Memory B cell (primary cell): ENCODE results near the gene OXSM.

Experiments
- ATAC-seq: fragments of 150-1000 bp; cut with Tn5 transposase; 2 replicates; pipeline ENCODE4 v1.10.0; 2021; ENCODE audit warnings: low read depth, mild to moderate bottlenecking, moderate library complexity
- DNase-seq, 2 donors: peaks; one replicate each; pipeline ENCODE4 v3.0.0; 2022; ENCODE audit warnings: low spot score in 2 of 2
- H3K27ac Mint-ChIP-seq: one replicate; pipeline ENCODE4 v1.8.0; 2022; ENCODE audit warnings: mild to moderate bottlenecking, moderate library complexity, mixed read lengths
- H3K27me3 Mint-ChIP-seq: one replicate; pipeline ENCODE4 v1.8.0; 2022; ENCODE audit warnings: mixed read lengths
- H3K36me3 Mint-ChIP-seq: one replicate; pipeline ENCODE4 v1.8.0; 2022; ENCODE audit warnings: mild to moderate bottlenecking, mixed read lengths
- H3K4me1 Mint-ChIP-seq: one replicate; pipeline ENCODE4 v1.8.0; 2022; ENCODE audit warnings: mixed read lengths
- H3K4me3 Mint-ChIP-seq: one replicate; pipeline ENCODE4 v1.8.0; 2022; ENCODE audit warnings: mild to moderate bottlenecking, moderate library complexity, mixed read lengths
- H3K9me3 Mint-ChIP-seq: one replicate; pipeline ENCODE4 v1.8.0; 2022; ENCODE audit warnings: mixed read lengths

Gene OXSM

GRCh38 chr3:25782938-25783660 lies 6.8 kb upstream of the OXSM start, which contains the start of gene NGLY1:
NGLY1 (minus strand) TSS chr3:25783443; CDS start chr3:25783390, 53 bp downstream.
- peaks cover 14% of the 10 kb centered on the region for H3K4me1 Mint-ChIP-seq
- peak within 1 kb of the TSS; percentile 99 for H3K27ac Mint-ChIP-seq
- no peaks in the 10 kb centered on the region for H3K27me3 Mint-ChIP-seq
- ATAC-seq (peak; percentile 76), DNase-seq (peak; percentile 77 to 81)
- no peaks in the 10 kb centered on the region for H3K9me3 Mint-ChIP-seq
- peaks cover 3% of the 10 kb centered on the region for H3K36me3 Mint-ChIP-seq
- H3K4me3 Mint-ChIP-seq = peak within 1 kb of the TSS; percentile 85

GRCh38 chr3:25783661-25784512 lies 6.0 kb upstream of the OXSM start:
- Mint-ChIP-seq H3K9me3 (no peaks in the 10 kb centered on the region), H3K4me3 (peak overlapping the region; percentile 83), H3K4me1 (peaks cover 15% of the 10 kb centered on the region), H3K27ac (peak overlapping the region; percentile 89), H3K36me3 (peaks cover 2% of the 10 kb centered on the region), H3K27me3 (no peaks in the 10 kb centered on the region)
- ATAC-seq (peak; percentile 6), DNase-seq (no peak)

- H3K36me3 Mint-ChIP-seq = peaks cover 2% of the 10 kb centered on the region
- no peak overlapping the region for H3K27ac Mint-ChIP-seq
- H3K27me3 Mint-ChIP-seq = no peaks in the 10 kb centered on the region
- DNase-seq (no peak), ATAC-seq (no peak)
- no peak overlapping the region for H3K4me3 Mint-ChIP-seq
- H3K9me3 Mint-ChIP-seq = no peaks in the 10 kb centered on the region
- H3K4me1 Mint-ChIP-seq = peaks cover 17% of the 10 kb centered on the region
These were observed 4.9 kb upstream of the OXSM start for GRCh38 chr3:25784971-25785370.

DNA sequence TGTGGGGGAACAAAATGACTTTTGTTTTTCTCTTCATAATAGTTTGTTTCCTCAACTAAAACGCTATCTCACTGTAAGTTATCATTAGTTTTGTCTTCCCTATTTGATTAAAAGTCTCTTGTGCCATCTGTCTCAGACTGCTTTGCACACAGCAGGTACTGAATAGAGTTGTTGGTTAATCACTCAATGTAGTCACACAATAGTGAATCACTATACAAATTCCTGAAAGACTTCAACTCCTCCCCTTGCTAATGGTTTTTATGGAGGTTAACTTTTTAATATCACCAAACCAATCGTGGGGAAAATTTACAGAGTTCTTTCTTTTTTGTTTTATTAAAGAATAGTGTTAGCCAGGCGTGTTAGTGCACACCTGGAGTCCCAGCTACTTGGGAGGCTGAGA lies 4.1 kb upstream of the OXSM start:
- Mint-ChIP-seq H3K27ac (no peak overlapping the region), H3K4me3 (no peak overlapping the region), H3K27me3 (no peaks in the 10 kb centered on the region), H3K4me1 (peaks cover 21% of the 10 kb centered on the region), H3K9me3 (no peaks in the 10 kb centered on the region), H3K36me3 (peaks cover 2% of the 10 kb centered on the region)
- ATAC-seq (no peak), DNase-seq (no peak)

DNA sequence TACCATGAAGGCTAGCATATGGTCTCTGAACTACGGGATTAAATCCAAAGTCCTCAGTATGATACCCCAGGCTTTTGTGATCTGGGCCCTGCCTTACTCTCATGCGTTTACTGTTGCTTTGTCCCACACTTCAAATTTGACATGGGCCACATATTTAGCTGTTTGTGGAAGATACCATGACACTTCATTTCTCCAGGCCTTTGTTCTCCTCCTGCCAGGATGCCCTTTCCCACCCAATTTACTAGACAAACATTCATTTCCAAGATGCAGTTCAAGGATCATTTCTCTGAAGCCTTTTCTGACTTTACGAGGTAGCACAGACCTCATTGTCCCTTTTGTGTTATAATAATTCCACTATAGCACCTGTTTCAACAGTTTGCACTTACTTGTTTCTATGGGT lies 2.2 kb upstream of the OXSM start:
- Mint-ChIP-seq H3K27me3 (no peaks in the 10 kb centered on the region), H3K27ac (no peak overlapping the region), H3K9me3 (no peaks in the 10 kb centered on the region), H3K4me1 (peaks cover 21% of the 10 kb centered on the region), H3K36me3 (peaks cover 3% of the 10 kb centered on the region), H3K4me3 (no peak overlapping the region)
- ATAC-seq (no peak), DNase-seq (no peak)

GRCh38 chr3:25789209-25789595 lies 688 bp upstream of the OXSM start:
- no peaks in the 10 kb centered on the region for H3K9me3 Mint-ChIP-seq
- peaks cover 24% of the 10 kb centered on the region for H3K4me1 Mint-ChIP-seq
- DNase-seq (no peak), ATAC-seq (no peak)
- no peaks in the 10 kb centered on the region for H3K27me3 Mint-ChIP-seq
- peak overlapping the region; percentile 94 for H3K4me3 Mint-ChIP-seq
- H3K36me3 Mint-ChIP-seq = peaks cover 5% of the 10 kb centered on the region
- H3K27ac Mint-ChIP-seq = peak overlapping the region; percentile 100

- no peaks in the 10 kb centered on the region for H3K36me3 Mint-ChIP-seq
- DNase-seq (no peak), ATAC-seq (no peak)
- H3K4me3 Mint-ChIP-seq = no peak overlapping the region
- H3K27ac Mint-ChIP-seq = no peak overlapping the region
- no peaks in the 10 kb centered on the region for H3K9me3 Mint-ChIP-seq
- peaks cover 2% of the 10 kb centered on the region for H3K27me3 Mint-ChIP-seq
- H3K4me1 Mint-ChIP-seq = no peaks in the 10 kb centered on the region
These were observed 11.9 kb downstream of the OXSM start for GRCh38 chr3:25801786-25802185.

DNA sequence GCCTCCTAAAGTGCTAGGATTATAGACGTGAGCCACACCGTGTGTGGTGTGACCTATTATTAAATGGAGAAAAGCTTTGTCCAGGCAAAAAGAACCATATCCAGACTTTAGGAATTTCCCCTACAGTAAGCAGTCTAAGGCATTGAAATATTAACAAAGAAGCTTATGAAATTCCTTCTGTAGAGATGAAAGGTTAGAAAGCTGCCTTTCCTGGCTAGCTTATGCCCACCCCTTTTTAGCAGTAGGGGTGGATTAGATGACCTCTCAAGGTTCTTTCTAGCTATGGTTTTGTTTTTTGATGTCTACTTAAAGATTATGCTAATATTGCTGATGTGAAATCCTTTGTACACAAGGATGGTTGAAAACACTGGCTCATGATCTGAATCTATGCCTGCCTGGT lies 13.9 kb downstream of the OXSM start:
- ATAC-seq (no peak), DNase-seq (no peak)
- no peak overlapping the region for H3K27ac Mint-ChIP-seq
- H3K9me3 Mint-ChIP-seq = no peaks in the 10 kb centered on the region
- H3K27me3 Mint-ChIP-seq = peaks cover 4% of the 10 kb centered on the region
- H3K4me3 Mint-ChIP-seq = no peak overlapping the region
- H3K36me3 Mint-ChIP-seq = no peaks in the 10 kb centered on the region
- H3K4me1 Mint-ChIP-seq = no peaks in the 10 kb centered on the region

GRCh38 chr3:25804676-25805075 lies 14.8 kb downstream of the OXSM start:
- peaks cover 4% of the 10 kb centered on the region for H3K27me3 Mint-ChIP-seq
- ATAC-seq = no peak
- H3K4me3 Mint-ChIP-seq = no peak overlapping the region

GRCh38 chr3:25812644-25813043 lies 22.8 kb downstream of the OXSM start:
- ATAC-seq (no peak), DNase-seq (no peak)
- no peak overlapping the region for H3K27ac Mint-ChIP-seq
- H3K36me3 Mint-ChIP-seq = no peaks in the 10 kb centered on the region
- H3K27me3 Mint-ChIP-seq = peaks cover 2% of the 10 kb centered on the region
- H3K9me3 Mint-ChIP-seq = no peaks in the 10 kb centered on the region
- no peak overlapping the region for H3K4me3 Mint-ChIP-seq
- H3K4me1 Mint-ChIP-seq = no peaks in the 10 kb centered on the region

More at GRCh38 chr3:25804676-25805075, 14.8 kb downstream of the OXSM start:
- no peaks in the 10 kb centered on the region for H3K4me1 Mint-ChIP-seq
- no peaks in the 10 kb centered on the region for H3K36me3 Mint-ChIP-seq
- H3K9me3 Mint-ChIP-seq = no peaks in the 10 kb centered on the region
- DNase-seq = no peak
- no peak overlapping the region for H3K27ac Mint-ChIP-seq

DNA sequence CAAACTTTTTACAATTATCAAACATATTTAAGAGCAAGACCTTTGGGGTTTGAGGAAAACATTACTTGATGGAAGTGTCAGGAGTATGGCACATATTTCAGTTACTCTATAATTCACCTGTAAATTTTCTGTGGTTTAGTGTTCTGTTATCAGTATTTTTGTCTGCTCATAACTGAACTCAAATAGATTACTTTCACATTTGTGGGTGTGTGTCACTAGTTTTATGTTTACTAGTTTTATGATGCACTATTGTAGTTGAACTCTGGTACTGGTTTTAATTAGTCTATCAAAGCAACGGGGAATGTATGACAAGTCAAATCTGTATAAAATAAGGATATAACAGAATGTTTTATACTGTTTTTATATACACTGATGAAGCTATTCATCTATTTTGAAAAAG lies 27.2 kb downstream of the OXSM start:
- H3K4me3 Mint-ChIP-seq = no peak overlapping the region
- H3K36me3 Mint-ChIP-seq = no peaks in the 10 kb centered on the region
- no peaks in the 10 kb centered on the region for H3K27me3 Mint-ChIP-seq
- H3K9me3 Mint-ChIP-seq = no peaks in the 10 kb centered on the region
- no peaks in the 10 kb centered on the region for H3K4me1 Mint-ChIP-seq
- H3K27ac Mint-ChIP-seq = no peak overlapping the region
- ATAC-seq (no peak), DNase-seq (no peak)

- Mint-ChIP-seq H3K27me3 (no peaks in the 10 kb centered on the region), H3K4me3 (no peak overlapping the region), H3K36me3 (no peaks in the 10 kb centered on the region), H3K27ac (no peak overlapping the region), H3K4me1 (no peaks in the 10 kb centered on the region), H3K9me3 (no peaks in the 10 kb centered on the region)
- no peak for DNase-seq
- ATAC-seq = no peak
These were observed 27.7 kb downstream of the OXSM start for GRCh38 chr3:25817638-25818037.

- no peak for ATAC-seq
- no peak for DNase-seq
- H3K4me3 Mint-ChIP-seq = no peak overlapping the region
- H3K9me3 Mint-ChIP-seq = no peaks in the 10 kb centered on the region
- H3K27ac Mint-ChIP-seq = no peak overlapping the region
- H3K4me1 Mint-ChIP-seq = no peaks in the 10 kb centered on the region
- no peaks in the 10 kb centered on the region for H3K36me3 Mint-ChIP-seq
- peaks cover 3% of the 10 kb centered on the region for H3K27me3 Mint-ChIP-seq
These were observed 28.4 kb downstream of the OXSM start for GRCh38 chr3:25818335-25818734.

- H3K27me3 Mint-ChIP-seq = peaks cover 5% of the 10 kb centered on the region
- no peaks in the 10 kb centered on the region for H3K36me3 Mint-ChIP-seq
- no peaks in the 10 kb centered on the region for H3K9me3 Mint-ChIP-seq
- no peaks in the 10 kb centered on the region for H3K4me1 Mint-ChIP-seq
- ATAC-seq (no peak), DNase-seq (no peak)
- H3K4me3 Mint-ChIP-seq = no peak overlapping the region
- H3K27ac Mint-ChIP-seq = no peak overlapping the region
These were observed 30.5 kb downstream of the OXSM start for GRCh38 chr3:25820366-25820765.
